ENCODE results near the gene NEBL.

NEBL gene

GRCh38 chr10:20771051-20771450 is 126.1 kb downstream of the NEBL start:
- no peak for DNase-seq

GRCh38 chr10:20769481-20769880 is 127.6 kb downstream of the NEBL start:
- DNase-seq: no peak

- DNase-seq: no peak
Observed at GRCh38 chr10:20768843-20769242, 128.3 kb downstream of the NEBL start.

GRCh38 chr10:20767028-20767427 is 130.1 kb downstream of the NEBL start:
- no peak for DNase-seq

- DNase-seq: no peak
Observed at GRCh38 chr10:20765066-20765465, 132.0 kb downstream of the NEBL start.

- no peak for DNase-seq
Observed at GRCh38 chr10:20760460-20760859, 136.7 kb downstream of the NEBL start.

GRCh38 chr10:20748551-20748950 is 148.6 kb downstream of the NEBL start:
- no peak for DNase-seq

- DNase-seq: no peak
Observed at GRCh38 chr10:20747782-20748181, 149.3 kb downstream of the NEBL start.

GRCh38 chr10:20746856-20747255 is 150.3 kb downstream of the NEBL start:
- DNase-seq: no peak

- no peak for DNase-seq
Observed at GRCh38 chr10:20745556-20746375, 151.3 kb downstream of the NEBL start.

- no peak for DNase-seq
Observed at GRCh38 chr10:20744821-20745220, 152.3 kb downstream of the NEBL start.

- no peak for DNase-seq
Observed at GRCh38 chr10:20743942-20744341, 153.2 kb downstream of the NEBL start.

- no peak for DNase-seq
Observed at GRCh38 chr10:20742737-20743541, 154.2 kb downstream of the NEBL start.

GRCh38 chr10:20740120-20740519 is 157.0 kb downstream of the NEBL start:
- DNase-seq: no peak

GRCh38 chr10:20737107-20737506 is 160.0 kb downstream of the NEBL start:
- no peak for DNase-seq
